ENCODE results near the gene RBM39. TPM values are rescaled to one million over a fixed set of nuclear protein-coding genes. Genes with fewer than 3 reads are reported as not detected.

RBM39 gene
- total and polyA plus RNA-seq, 2 of the 13 experiments (the other 11 are each of a cell fraction or from before 2014, with no cell fraction given) = 788 to 920 TPM

DNA sequence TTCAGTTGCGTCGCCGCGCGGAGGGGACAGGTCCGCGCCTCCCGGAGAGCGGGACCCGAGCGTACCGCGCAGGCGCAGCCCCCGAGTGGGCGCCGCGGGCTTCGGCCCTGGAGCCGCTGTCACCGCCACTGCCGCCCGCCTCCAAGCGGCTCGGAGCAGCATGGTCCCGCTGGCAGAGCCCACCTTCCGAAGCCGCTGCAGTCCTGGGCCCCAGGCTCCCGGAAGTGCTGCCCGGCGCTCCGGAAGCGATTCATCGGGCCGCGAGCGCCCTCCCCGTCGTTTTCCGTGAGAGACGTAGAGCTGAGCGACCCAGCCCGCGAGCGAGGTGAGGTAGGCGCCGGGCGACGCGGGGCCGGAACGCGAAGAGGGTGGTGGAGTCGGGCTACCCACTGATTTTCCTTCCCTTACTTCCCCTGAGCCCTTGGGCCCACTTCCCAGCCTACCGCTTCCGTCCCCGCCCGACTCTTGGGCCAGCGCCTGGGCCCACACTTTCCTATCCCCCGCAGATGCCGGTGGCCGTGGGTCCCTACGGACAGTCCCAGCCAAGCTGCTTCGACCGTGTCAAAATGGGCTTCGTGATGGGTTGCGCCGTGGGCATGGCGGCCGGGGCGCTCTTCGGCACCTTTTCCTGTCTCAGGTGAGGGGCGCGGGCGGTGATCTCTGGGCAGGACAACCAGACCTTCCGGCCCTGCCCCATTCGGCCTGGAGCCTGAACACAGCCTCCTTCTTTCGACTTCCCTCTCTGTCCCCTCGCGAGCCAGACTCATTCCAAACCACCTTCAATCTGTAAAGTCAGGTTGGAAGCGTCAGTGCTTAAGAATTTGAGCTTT lies 42.7 kb downstream of the RBM39 start, which contains the start of the genes NFS1 and ROMO1 (continued):
- TF ChIP-seq, protein P1, sequence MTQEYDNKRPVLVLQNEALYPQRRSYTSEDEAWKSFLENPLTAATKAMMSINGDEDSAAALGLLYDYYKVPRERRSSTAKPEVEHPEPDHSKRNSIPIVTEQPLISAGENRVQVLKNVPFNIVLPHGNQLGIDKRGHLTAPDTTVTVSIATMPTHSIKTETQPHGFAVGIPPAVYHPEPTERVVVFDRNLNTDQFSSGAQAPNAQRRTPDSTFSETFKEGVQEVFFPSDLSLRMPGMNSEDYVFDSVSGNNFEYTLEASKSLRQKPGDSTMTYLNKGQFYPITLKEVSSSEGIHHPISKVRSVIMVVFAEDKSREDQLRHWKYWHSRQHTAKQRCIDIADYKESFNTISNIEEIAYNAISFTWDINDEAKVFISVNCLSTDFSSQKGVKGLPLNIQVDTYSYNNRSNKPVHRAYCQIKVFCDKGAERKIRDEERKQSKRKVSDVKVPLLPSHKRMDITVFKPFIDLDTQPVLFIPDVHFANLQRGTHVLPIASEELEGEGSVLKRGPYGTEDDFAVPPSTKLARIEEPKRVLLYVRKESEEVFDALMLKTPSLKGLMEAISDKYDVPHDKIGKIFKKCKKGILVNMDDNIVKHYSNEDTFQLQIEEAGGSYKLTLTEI (CRISPR knock-in tag; conservative IDR thresholded peaks at IDR 0.05) = no peak
- peak; percentile 97 for TF ChIP-seq HIVEP1 (CRISPR knock-in tag; IDR thresholded peaks at IDR 0.05)
- peak; percentile 99 for TF ChIP-seq ZNF782 (CRISPR knock-in tag; IDR thresholded peaks at IDR 0.05; ENCODE audit: borderline replicate concordance)
- no peak for TF ChIP-seq CEBPB (IDR thresholded peaks at IDR 0.05; ENCODE audit: borderline replicate concordance, low read depth, low read length)
- TF ChIP-seq PHB2 (IDR thresholded peaks at IDR 0.05; ENCODE audit: partially characterized antibody) = no peak
- TF ChIP-seq ZNF382 (CRISPR knock-in tag; IDR thresholded peaks at IDR 0.05; ENCODE audit: borderline replicate concordance) = no peak
- peak; percentile 87 for TF ChIP-seq STAT5B (CRISPR knock-in tag; IDR thresholded peaks at IDR 0.05)
- no peak for TF ChIP-seq SETDB1 (CRISPR knock-in tag; IDR thresholded peaks at IDR 0.05; ENCODE audit: borderline replicate concordance)
- TF ChIP-seq ZNF446 (CRISPR knock-in tag; IDR thresholded peaks at IDR 0.05) = peak; percentile 59
- TF ChIP-seq ZNF749 (CRISPR knock-in tag; IDR thresholded peaks at IDR 0.05; ENCODE audit: borderline replicate concordance) = peak; percentile 98
- peak; percentile 94 for TF ChIP-seq ZBTB43 (CRISPR knock-in tag; conservative IDR thresholded peaks at IDR 0.05)
- no peak for TF ChIP-seq U2AF1 (optimal IDR thresholded peaks at IDR 0.05; ENCODE audit: low read depth, low read length)
- TF ChIP-seq TARDBP (CRISPR knock-in tag; IDR thresholded peaks at IDR 0.05) = peak; percentile 99
- TF ChIP-seq GTF2F1 (IDR thresholded peaks at IDR 0.05; ENCODE audit: low read length) = no peak
- TF ChIP-seq HOXA7 (CRISPR knock-in tag; IDR thresholded peaks at IDR 0.05) = no peak
- TF ChIP-seq EHMT2 (IDR thresholded peaks at IDR 0.05; ENCODE audit: borderline replicate concordance, low read depth, low read length) = no peak
- peak; percentile 96 for TF ChIP-seq ZMYM4 (CRISPR knock-in tag; IDR thresholded peaks at IDR 0.05)
- TF ChIP-seq GABPB1 (CRISPR knock-in tag; IDR thresholded peaks at IDR 0.05) = peak; percentile 99
- no peak for TF ChIP-seq CHD4 (IDR thresholded peaks at IDR 0.05; ENCODE audit: borderline replicate concordance, low read length)
- no peak for TF ChIP-seq ZNF75D (CRISPR knock-in tag; IDR thresholded peaks at IDR 0.05; ENCODE audit: borderline replicate concordance)
- TF ChIP-seq ZNF24 (IDR thresholded peaks at IDR 0.05) = 0 out of 2 replicates have a peak, but pooled peaks have one; percentile 7
- TF ChIP-seq, protein P2, sequence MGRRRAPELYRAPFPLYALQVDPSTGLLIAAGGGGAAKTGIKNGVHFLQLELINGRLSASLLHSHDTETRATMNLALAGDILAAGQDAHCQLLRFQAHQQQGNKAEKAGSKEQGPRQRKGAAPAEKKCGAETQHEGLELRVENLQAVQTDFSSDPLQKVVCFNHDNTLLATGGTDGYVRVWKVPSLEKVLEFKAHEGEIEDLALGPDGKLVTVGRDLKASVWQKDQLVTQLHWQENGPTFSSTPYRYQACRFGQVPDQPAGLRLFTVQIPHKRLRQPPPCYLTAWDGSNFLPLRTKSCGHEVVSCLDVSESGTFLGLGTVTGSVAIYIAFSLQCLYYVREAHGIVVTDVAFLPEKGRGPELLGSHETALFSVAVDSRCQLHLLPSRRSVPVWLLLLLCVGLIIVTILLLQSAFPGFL (CRISPR knock-in tag; IDR thresholded peaks at IDR 0.05) = no peak; the same call in none of the 2 replicates
- peak; percentile 100 for TF ChIP-seq KDM5B (CRISPR knock-in tag; IDR thresholded peaks at IDR 0.05; ENCODE audit: borderline replicate concordance)
- TF ChIP-seq ZNF572 (CRISPR knock-in tag; IDR thresholded peaks at IDR 0.05) = peak; percentile 99
- TF ChIP-seq PBX3 (CRISPR knock-in tag; IDR thresholded peaks at IDR 0.05; ENCODE audit: borderline replicate concordance) = peak; percentile 72; the same call in 1 of the 2 replicates
- TF ChIP-seq ZSCAN12 (CRISPR knock-in tag; IDR thresholded peaks at IDR 0.05) = peak; percentile 70
